NCI-H2227 treated with DMSO at 0.1 percent for 48 hours (cell line): ENCODE results near the gene ZNF560.
"Not testable (repeated sequence)": the region's sequence is repeated elsewhere in the genome, so short reads cannot be mapped to it uniquely, and the experiment has no call there.

Experiments
- DNase-seq: peaks from one replicate; lab custom pipeline; 2025; lab: John Stamatoyannopoulos, UW

ZNF560 gene

DNA sequence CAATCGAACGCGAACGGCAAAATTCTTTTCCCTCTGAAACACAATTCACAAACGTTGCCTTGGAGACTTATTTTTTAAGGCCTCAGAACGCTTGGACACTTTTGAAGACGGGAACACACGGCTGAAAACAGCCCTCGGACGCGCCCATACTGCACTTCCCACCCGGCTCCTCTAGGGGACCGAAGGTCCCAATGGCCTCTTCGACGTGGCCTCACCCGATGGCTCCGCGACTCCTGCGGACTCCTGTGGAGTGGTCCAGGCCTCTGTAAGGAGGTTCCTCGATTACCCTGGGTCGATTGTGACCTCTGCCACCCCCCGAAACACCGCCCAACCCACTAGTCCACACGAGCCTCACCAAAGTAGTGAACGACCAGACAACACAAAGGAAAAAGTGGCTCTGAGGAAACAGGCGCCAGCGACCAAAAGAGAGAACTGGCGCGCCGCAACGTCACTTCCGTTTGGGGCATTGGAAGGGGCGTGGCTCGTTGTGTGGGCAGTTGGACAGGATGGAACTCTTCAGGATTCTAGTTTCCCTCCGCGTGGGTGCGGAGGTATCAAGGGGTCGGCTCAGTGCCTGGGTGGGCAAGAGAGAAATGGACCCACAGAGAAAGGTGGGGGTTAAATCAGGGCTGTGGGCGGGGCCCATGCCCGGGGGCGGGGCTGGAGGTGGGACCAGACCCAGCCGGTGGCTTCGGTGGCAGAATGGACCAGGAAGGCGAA is at the start of gene ZNF560:
Gene ZNF560 (minus strand): TSS at position 434 of the 720 bp plus-strand sequence. CDS start 23,303 bp downstream, outside the sequence.
- no peak for DNase-seq

DNA sequence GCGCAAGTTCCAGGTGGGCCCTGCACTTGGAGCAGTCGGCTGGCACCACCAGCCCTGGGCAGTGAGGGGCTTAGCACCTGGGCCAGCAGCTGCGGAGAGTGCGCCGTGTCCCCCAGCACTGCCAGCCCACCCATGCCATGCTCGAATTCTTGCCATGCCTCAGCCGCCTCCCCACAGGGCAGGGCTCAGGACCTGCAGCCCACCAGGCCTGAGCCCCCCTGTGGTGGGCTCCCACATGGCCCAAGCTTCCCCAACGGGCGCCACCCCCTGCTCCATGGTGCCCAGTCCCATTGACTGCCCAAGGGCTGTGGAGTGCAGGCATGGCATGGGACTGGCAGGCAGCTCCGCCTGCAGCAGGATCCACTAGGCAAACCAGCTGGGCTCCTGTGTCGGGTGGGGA is 49.5 kb upstream of the ZNF560 start:
- DNase-seq: no peak

DNA sequence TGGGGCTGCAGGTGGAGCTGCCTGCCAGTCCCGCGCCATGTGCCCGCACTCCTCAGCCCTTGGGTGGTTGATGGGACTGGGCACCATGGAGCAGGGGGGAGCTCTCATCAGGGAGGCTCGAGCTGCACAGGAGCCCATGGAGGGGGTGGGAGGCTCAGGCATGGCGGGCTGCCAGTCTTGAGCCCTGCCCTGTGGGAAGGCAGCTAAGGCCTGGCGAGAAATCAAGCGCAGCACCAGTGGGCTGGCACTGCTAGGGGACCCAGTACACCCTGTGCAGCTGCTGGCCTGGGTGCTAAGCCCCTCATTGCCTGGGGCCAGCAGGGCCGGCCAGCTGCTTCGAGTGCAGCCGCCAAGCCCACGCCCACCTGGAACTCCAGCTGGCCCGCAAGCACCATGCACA is 42.9 kb upstream of the ZNF560 start:
- not testable (repeated sequence) for DNase-seq

DNA sequence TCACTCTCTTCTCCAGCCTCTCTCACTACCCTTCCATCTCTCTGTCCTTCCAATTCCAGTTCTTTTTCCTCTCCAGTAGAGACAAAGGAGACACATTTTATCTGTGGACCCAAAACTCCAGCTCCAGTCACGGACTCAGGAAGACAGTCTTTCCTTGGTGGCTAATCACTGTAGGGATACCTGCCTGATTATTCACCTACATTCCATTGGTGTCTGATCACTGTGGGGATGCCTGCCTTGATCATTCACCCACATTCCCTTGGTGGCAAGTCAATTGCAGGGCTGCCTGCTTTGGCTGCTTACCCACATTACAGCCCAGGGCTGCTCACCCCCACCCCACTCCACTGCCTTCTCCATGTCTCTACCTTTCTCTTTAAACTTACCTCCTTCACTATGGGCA is 41.5 kb upstream of the ZNF560 start:
- not testable (repeated sequence) for DNase-seq

DNA sequence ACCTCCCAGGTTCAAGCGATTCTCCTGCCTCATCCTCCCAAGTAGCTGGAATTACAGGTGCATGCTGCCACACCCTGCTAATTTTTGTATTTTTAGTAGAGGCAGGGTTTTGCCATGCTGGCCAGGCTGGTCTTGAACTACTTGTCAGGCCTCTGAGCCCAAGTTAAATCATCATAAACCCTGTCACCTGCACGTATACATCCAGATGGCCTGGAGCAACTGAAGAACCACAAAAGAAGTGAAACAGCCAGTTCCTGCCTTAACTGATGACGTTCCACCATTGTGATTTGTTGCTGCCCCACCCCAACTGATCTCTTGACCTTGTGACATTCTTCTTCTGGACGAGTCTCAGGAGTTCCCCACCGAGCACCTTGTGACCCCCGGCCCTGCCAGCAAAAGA is 40.8 kb upstream of the ZNF560 start:
- not testable (repeated sequence) for DNase-seq

- peak; percentile 76 for DNase-seq
These were observed 40.0 kb upstream of the ZNF560 start, which contains the start of gene ZNF426 for GRCh38 chr19:9538183-9539058. ZNF426 (minus strand) TSS chr19:9538645; CDS start chr19:9536232, 2,413 bp downstream.

GRCh38 chr19:9535934-9536333 is 37.5 kb upstream of the ZNF560 start:
- no peak for DNase-seq

GRCh38 chr19:9531933-9532332 is 33.5 kb upstream of the ZNF560 start:
- no peak for DNase-seq

- DNase-seq: no peak
These were observed 30.4 kb upstream of the ZNF560 start for GRCh38 chr19:9528757-9529336.

DNA sequence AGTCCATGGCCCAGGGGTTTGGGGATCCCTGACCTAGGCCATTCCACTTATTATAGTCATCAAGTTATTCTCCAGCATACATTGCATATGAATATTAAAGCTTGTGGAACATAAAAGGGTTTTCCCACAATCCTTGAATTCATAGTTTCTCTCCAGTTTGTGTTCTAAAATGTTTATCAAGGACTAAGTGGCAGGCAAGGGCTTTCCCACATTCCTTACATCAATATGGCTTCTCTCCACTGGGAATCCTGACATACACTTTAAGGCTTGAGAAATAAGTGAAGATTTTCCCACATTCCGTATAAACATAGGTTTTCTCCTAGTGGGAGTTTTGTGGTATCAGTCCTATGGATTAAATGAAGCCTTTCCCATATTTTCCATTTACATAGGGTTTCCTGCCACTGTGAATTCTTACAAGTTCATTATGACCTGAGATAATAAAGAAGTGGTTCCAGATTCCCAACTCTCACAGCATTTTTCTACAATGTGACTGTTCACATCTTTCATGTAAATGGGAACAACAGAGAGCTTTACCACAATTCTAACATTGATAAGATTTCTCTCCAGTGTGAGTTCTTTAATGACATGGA is 25.6 kb upstream of the ZNF560 start:
- no peak for DNase-seq

GRCh38 chr19:9507285-9507684 is 8.9 kb upstream of the ZNF560 start:
- DNase-seq: no peak

DNA sequence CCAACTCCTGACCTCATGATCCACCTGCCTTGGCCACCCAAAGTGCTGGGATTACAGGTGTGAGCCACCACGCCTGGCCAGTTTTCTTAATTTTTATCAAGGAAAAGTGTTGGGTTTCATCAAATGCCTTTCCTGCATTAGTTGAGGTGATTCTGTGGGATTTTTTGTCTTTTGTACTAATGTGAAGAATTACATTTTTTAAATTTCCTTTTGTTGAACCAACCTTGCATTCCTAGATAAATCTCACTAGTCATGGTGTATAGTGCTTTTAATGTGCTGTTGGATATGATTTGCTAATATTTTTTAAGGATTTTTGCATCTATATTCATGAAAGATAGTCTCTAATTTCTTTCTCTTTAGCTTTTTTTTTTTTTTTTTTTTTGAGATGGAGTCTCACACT is 2.4 kb upstream of the ZNF560 start:
- no peak for DNase-seq

GRCh38 chr19:9494096-9494495 is 4.3 kb downstream of the ZNF560 start:
- DNase-seq: no peak

DNA sequence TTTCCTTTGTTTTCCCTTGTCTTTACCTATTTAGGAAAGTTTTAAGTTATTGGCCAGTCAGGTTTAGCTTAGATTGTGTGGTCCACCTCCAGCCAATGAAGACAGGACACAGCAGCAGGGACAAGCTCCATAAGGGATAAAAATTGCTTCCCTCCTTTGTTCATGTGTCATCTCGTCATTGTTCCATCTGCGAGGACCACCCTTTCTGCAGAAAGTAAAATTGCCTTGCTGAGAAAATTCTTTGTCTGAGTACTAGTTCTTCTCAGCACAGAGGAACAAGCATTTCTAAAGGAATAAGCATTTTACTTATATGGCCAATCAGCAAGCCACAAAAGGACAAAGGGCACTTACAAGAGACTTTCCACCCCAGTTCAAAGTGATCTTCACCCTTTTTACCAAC is 11.4 kb downstream of the ZNF560 start:
- no peak for DNase-seq

GRCh38 chr19:9485140-9485539 is 13.3 kb downstream of the ZNF560 start:
- no peak for DNase-seq

DNA sequence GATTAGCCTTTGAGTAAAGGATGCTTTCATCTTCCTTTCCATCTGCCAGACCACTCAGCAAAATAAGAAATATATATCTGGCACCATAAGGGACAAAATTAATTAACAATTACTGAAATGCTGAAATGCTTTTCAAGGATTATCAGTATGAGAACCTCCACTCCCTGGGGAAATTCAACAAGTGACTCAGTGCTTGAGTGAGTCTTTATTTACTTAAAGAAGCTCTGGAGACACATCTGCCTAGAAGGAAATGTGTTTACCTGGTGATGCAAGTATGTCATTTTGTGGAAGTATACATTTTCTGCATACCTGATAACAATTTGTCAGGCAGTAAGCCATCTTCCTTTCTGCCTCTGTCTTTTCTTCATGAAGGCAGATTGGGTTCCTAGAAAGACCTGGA is 23.4 kb downstream of the ZNF560 start:
- DNase-seq: no peak

- DNase-seq: no peak
These were observed 31.3 kb downstream of the ZNF560 start for GRCh38 chr19:9467161-9467560.

- DNase-seq: no peak
These were observed 36.5 kb downstream of the ZNF560 start for GRCh38 chr19:9461938-9462337.

DNA sequence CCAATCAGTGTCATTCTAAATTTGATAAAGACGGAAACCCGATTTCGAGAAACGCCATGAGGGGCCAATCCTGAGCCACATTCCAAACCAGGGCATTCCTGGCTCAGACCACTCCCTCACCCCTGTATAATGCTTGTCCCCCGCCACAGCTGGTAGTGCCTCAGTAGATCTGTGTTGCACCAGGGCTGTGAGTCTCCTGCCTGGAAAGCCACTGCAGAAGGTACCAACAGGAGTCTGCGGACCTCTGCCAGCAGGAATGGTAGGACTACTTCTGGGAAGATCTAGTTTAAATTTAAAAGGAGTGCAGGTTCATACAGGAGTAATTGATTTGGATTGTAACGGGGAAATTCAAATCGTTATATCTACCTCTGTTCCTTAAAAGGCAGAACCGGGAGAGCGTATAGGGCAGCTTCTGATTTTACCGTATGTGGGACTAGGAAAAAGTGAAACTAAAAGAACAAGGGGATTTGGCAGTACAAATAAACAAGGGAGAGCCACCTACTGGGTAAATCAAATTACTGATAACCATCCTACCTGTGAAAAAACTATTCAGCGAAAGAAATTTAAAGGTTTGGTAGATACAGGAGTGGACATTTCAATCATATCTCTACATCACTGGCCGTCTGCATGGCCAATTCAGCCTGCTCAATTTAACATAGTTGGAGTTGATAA is 42.3 kb downstream of the ZNF560 start:
- DNase-seq: no peak

- no peak for DNase-seq
These were observed 44.5 kb downstream of the ZNF560 start for GRCh38 chr19:9453953-9454352.

GRCh38 chr19:9445037-9445436 is 53.4 kb downstream of the ZNF560 start:
- no peak for DNase-seq

DNA sequence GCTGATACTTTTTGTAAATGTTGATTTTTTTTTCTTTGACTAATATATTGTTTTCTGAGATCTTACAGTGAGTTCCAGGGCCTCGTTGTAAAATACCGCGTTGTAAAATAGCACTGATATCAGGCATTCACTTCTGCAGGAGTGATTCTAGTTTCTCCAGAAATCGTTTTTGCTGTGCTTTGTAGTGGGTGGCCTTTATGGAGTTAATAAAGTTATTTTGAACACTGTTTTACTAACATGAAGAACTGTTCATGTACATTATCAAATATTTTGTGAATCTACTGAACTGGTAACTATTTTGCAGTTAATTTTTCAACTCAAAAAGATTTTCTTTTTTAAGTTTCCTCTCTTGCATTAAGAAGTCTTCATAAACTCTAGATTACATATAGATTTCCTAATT is 62.1 kb downstream of the ZNF560 start:
- DNase-seq: no peak
